Mesodermal cell (in vitro differentiated cells): ENCODE data around the gene AP5Z1.

Experiments
- H3K27ac ChIP-seq: 2 replicates; pipeline ENCODE4 v1.7.0; 2013; ENCODE audit warnings: mild to moderate bottlenecking, low read depth, low read length, moderate library complexity; ENCODE audit not compliant: severe bottlenecking
- H3K36me3 ChIP-seq: 2 replicates; pipeline ENCODE4 v1.7.1; 2013; ENCODE audit warnings: mild to moderate bottlenecking, low read length, moderate library complexity; ENCODE audit not compliant: control insufficient read depth, insufficient read depth
- H3K4me1 ChIP-seq: one replicate; pipeline ENCODE4 v1.7.1; 2013; ENCODE audit warnings: mild to moderate bottlenecking, low read length; ENCODE audit not compliant: insufficient read depth, control insufficient read depth, poor library complexity, severe bottlenecking
- H3K4me3 ChIP-seq: 2 replicates; pipeline ENCODE4 v1.7.0; 2013; ENCODE audit warnings: low read length, control low read depth, mild to moderate bottlenecking; ENCODE audit not compliant: insufficient read depth, poor library complexity, severe bottlenecking; ENCODE audit errors: extremely low read depth
- H3K9me3 ChIP-seq: 2 replicates; pipeline ENCODE4 v1.7.1; 2013; ENCODE audit warnings: mild to moderate bottlenecking, low read length, moderate library complexity; ENCODE audit not compliant: control insufficient read depth
- WGBS, 2 experiments: methylation state at CpG; one replicate each; pipeline ENCODE4 v1.1.5; 2013; ENCODE audit warnings: missing lambda C conversion rate in 2 of 2; ENCODE audit not compliant: insufficient coverage in 2 of 2; 5-methylcytosine and 5-hydroxymethylcytosine counted together

The AP5Z1 gene

GRCh38 chr7:4747013-4747412 lies 28.4 kb upstream of the AP5Z1 start:
- 92 to 93% methylated on average over 20 to 21 of the region's 22 CpGs for WGBS, 2 experiments
- Histone ChIP-seq H3K4me1 (peaks cover 49% of the 10 kb centered on the region), H3K27ac (no peak overlapping the region), H3K36me3 (peaks cover 62% of the 10 kb centered on the region), H3K4me3 (no peak overlapping the region), H3K9me3 (no peaks in the 10 kb centered on the region)

GRCh38 chr7:4747746-4748145 lies 27.7 kb upstream of the AP5Z1 start:
- 96 to 99% methylated on average over 10 to 11 of the region's 11 CpGs for WGBS, 2 experiments
- Histone ChIP-seq H3K4me1 (peaks cover 47% of the 10 kb centered on the region), H3K4me3 (no peak overlapping the region), H3K27ac (no peak overlapping the region), H3K9me3 (no peaks in the 10 kb centered on the region), H3K36me3 (peaks cover 62% of the 10 kb centered on the region)

GRCh38 chr7:4748231-4748681 lies 27.2 kb upstream of the AP5Z1 start:
- peak overlapping the region; percentile 18 for H3K27ac ChIP-seq

GRCh38 chr7:4749363-4749762 lies 26.1 kb upstream of the AP5Z1 start:
- Histone ChIP-seq H3K4me1 (peaks cover 34% of the 10 kb centered on the region), H3K36me3 (peaks cover 68% of the 10 kb centered on the region), H3K9me3 (no peaks in the 10 kb centered on the region), H3K4me3 (no peak overlapping the region), H3K27ac (no peak overlapping the region)
- WGBS, 2 experiments, result 96 to 98% methylated on average over 11 to 14 of the region's 14 CpGs

More at GRCh38 chr7:4748231-4748681, 27.2 kb upstream of the AP5Z1 start:
- peaks cover 63% of the 10 kb centered on the region for H3K36me3 ChIP-seq
- peaks cover 45% of the 10 kb centered on the region for H3K4me1 ChIP-seq
- no peaks in the 10 kb centered on the region for H3K9me3 ChIP-seq
- no peak overlapping the region for H3K4me3 ChIP-seq
- WGBS, 2 experiments, result 92 to 100% methylated on average over 2 to 6 of the region's 10 CpGs

GRCh38 chr7:4749798-4750197 lies 25.6 kb upstream of the AP5Z1 start:
- Histone ChIP-seq H3K36me3 (peaks cover 72% of the 10 kb centered on the region), H3K9me3 (no peaks in the 10 kb centered on the region), H3K27ac (no peak overlapping the region), H3K4me1 (peaks cover 29% of the 10 kb centered on the region), H3K4me3 (no peak overlapping the region)
- WGBS, 2 experiments, result 95 to 97% methylated on average over 14 to 15 of the region's 15 CpGs

GRCh38 chr7:4751398-4751947 lies 23.9 kb upstream of the AP5Z1 start:
- H3K4me3 ChIP-seq, result no peak overlapping the region
- H3K27ac ChIP-seq, result no peak overlapping the region
- peaks cover 81% of the 10 kb centered on the region for H3K36me3 ChIP-seq
- H3K4me1 ChIP-seq, result peaks cover 20% of the 10 kb centered on the region
- WGBS, 2 experiments, result 93 to 95% methylated on average over 18 to 19 of the region's 20 CpGs
- no peaks in the 10 kb centered on the region for H3K9me3 ChIP-seq

GRCh38 chr7:4753598-4754432 lies 21.6 kb upstream of the AP5Z1 start:
- WGBS, 2 experiments, result 65 to 73% methylated on average over 16 to 28 of the region's 31 CpGs
- H3K9me3 ChIP-seq, result no peaks in the 10 kb centered on the region
- no peak overlapping the region for H3K4me3 ChIP-seq
- H3K27ac ChIP-seq, result no peak overlapping the region
- H3K36me3 ChIP-seq, result peaks cover 82% of the 10 kb centered on the region
- peaks cover 7% of the 10 kb centered on the region for H3K4me1 ChIP-seq

GRCh38 chr7:4754433-4755010 lies 20.9 kb upstream of the AP5Z1 start:
- H3K36me3 ChIP-seq, result peaks cover 83% of the 10 kb centered on the region

GRCh38 chr7:4755045-4755444 lies 20.4 kb upstream of the AP5Z1 start:
- Histone ChIP-seq H3K27ac (no peak overlapping the region), H3K4me3 (no peak overlapping the region), H3K4me1 (peaks cover 7% of the 10 kb centered on the region), H3K36me3 (peaks cover 83% of the 10 kb centered on the region), H3K9me3 (no peaks in the 10 kb centered on the region)
- 96 to 100% methylated on average over 23 to 24 of the region's 24 CpGs for WGBS, 2 experiments

More at GRCh38 chr7:4754433-4755010, 20.9 kb upstream of the AP5Z1 start:
- H3K9me3 ChIP-seq, result no peaks in the 10 kb centered on the region
- WGBS, 2 experiments, result 93 to 98% methylated on average over 32 to 33 of the region's 36 CpGs
- H3K27ac ChIP-seq, result no peak overlapping the region
- no peak overlapping the region for H3K4me3 ChIP-seq
- H3K4me1 ChIP-seq, result peaks cover 7% of the 10 kb centered on the region

GRCh38 chr7:4758111-4758510 lies 17.3 kb upstream of the AP5Z1 start:
- Histone ChIP-seq H3K4me1 (no peaks in the 10 kb centered on the region), H3K36me3 (peaks cover 87% of the 10 kb centered on the region), H3K4me3 (no peak overlapping the region), H3K27ac (no peak overlapping the region), H3K9me3 (no peaks in the 10 kb centered on the region)
- WGBS, 2 experiments, result 90 to 94% methylated on average over 18 to 19 of the region's 19 CpGs
